Measurements from ENCODE around the gene PPRC1. TPM values are rescaled to one million over a fixed set of nuclear protein-coding genes. Genes with fewer than 3 reads are reported as not detected.

Gene PPRC1
- total and polyA plus RNA-seq, 2 donors (not counting 3 experiments of a cell fraction or from before 2014, with no cell fraction given), result 27.0 to 49.9 TPM

DNA sequence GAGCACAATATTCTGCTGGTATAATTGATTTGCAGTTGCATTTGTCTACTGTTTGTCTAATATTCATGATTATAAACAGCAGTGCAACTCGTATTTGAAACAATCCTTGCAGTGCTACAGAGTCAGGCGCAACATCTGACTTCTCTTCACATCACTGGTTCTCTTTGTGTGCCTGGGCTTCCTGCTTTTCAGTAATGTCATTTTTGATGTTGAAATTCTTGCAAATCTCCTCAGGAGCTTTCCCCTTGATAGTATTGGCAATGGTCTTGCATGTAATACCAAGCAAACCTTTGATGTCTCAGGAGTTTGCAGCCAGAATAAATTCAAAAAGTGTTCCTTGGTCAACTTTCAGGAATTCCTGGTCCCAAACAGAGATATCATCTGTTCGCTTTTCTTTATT lies 47.5 kb upstream of the PPRC1 start:
- H3K4me3 ChIP-seq (replicated peaks in 1 of 3; ENCODE audit: insufficient read depth in 1 of 3, low read depth in 1 of 3, low read length in 3 of 3), result no peak overlapping the region
- H3K79me2 ChIP-seq (ENCODE audit: control insufficient read depth, insufficient read depth, low read length), result no peaks in the 10 kb centered on the region
- CTCF ChIA-PET, result no interaction called here
- POLR2A ChIA-PET, result no interaction called here
- FAIRE-seq (no peak), DNase-seq (ENCODE audit: low read depth, low spot score) (no peak)
- no peaks in the 10 kb centered on the region for H4K20me1 ChIP-seq (replicated peaks; ENCODE audit: control insufficient read depth, extremely low read depth, insufficient read depth, low read length)
- BruUV-seq (replicated peaks), result no TSS peak
- H3K27me3 ChIP-seq (ENCODE audit: control insufficient read depth in 2 of 2, insufficient read depth in 2 of 2, low read length in 2 of 2), result no peaks in the 10 kb centered on the region
- H3K4me1 ChIP-seq (ENCODE audit: control insufficient read depth, extremely low read depth, insufficient read depth, low read length), result no peaks in the 10 kb centered on the region
- no peak overlapping the region for H3K27ac ChIP-seq (ENCODE audit: insufficient read depth, low read depth, low read length)
- H2AFZ ChIP-seq (ENCODE audit: low read depth, low read length), result no peak overlapping the region
- no peaks in the 10 kb centered on the region for H3K9me3 ChIP-seq (replicated peaks; ENCODE audit: control insufficient read depth, insufficient read depth, low read length)
- dilution Hi-C loops (cut with MboI; ENCODE audit: extremely low pct_ligation_motif_present, low sequenced_read_pairs), result no loop called here
- intact Hi-C loops (cut with micrococcal nuclease), result no loop called here
- no peak overlapping the region for H3K4me2 ChIP-seq (ENCODE audit: insufficient read depth, low read length)
- H3K9ac ChIP-seq (replicated peaks; ENCODE audit: extremely low read depth, insufficient read depth, low read length), result no peak overlapping the region
- H3K9me1 ChIP-seq (replicated peaks; ENCODE audit: control insufficient read depth, extremely low read depth, insufficient read depth, low read length), result no peaks in the 10 kb centered on the region
- TF ChIP-seq FOS (IDR thresholded peaks at IDR 0.05; ENCODE audit: borderline replicate concordance, insufficient read depth, low read length) (no peak), CTCF (IDR thresholded peaks at IDR 0.05; ENCODE audit: extremely low read depth in 1 of 2, insufficient read depth in 1 of 2, low read depth in 1 of 2, low read length in 2 of 2) (no peak), POLR2AphosphoS5 (IDR thresholded peaks at IDR 0.05; ENCODE audit: insufficient read depth, low read depth, low read length) (no peak), EZH2 (IDR thresholded peaks at IDR 0.05; ENCODE audit: borderline replicate concordance, low read depth, low read length, severe bottlenecking) (no peak), GATA2 (IDR thresholded peaks at IDR 0.05; ENCODE audit: insufficient read depth, insufficient read length, low read depth, low read length) (no peak), POLR2A (IDR thresholded peaks at IDR 0.05; ENCODE audit: low read depth, low read length) (no peak)
- TF ChIP-seq, protein P1, sequence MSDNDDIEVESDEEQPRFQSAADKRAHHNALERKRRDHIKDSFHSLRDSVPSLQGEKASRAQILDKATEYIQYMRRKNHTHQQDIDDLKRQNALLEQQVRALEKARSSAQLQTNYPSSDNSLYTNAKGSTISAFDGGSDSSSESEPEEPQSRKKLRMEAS (IDR thresholded peaks at IDR 0.05; ENCODE audit: insufficient read depth, insufficient read length), result no peak
- H3K36me3 ChIP-seq (ENCODE audit: control insufficient read depth in 2 of 2, extremely low read depth in 1 of 2, insufficient read depth in 2 of 2, low read length in 2 of 2), result no peaks in the 10 kb centered on the region

All from endothelial cell of umbilical vein (primary cell).